IMR-90 (cell line): ENCODE results near the gene H19. TPM values are rescaled to one million over a fixed set of nuclear protein-coding genes. Genes with fewer than 3 reads are reported as not detected.

Experiments
- ATAC-seq: fragments of 200-7000 bp; cut with Tn5 transposase; 2 replicates; pipeline ENCODE4 v1.9.1; 2020; ENCODE audit warnings: low read depth, mild to moderate bottlenecking, moderate library complexity
- BruUV-seq: library from RNA; stranded (reverse); fragments of 400-500 nt; replicated peaks from 2 replicates; lab custom pipeline; 2021; lab: Mats Ljungman, UMichigan
- CTCF ChIA-PET: fragments of 300-600 bp; formaldehyde crosslinking; extraction: SDS; loops from one replicate; lab custom pipeline; 2021; ENCODE audit warnings: antibody characterized with exemption; lab: Yijun Ruan, JAX
- POLR2A ChIA-PET: fragments of 300-600 bp; sonication (Branson Sonifier 250); formaldehyde crosslinking; loops from one replicate; lab custom pipeline; 2022; ENCODE audit warnings: antibody characterized with exemption; ENCODE audit not compliant: unreplicated experiment; lab: Charles Lee
- DNase-seq: peaks from one replicate; pipeline ENCODE4 v3.0.0; 2013
- H2AFZ ChIP-seq: replicated peaks from 2 replicates; pipeline ENCODE3; 2013; ENCODE audit warnings: low read length, mild to moderate bottlenecking; ENCODE audit not compliant: poor library complexity
- H2AK5ac ChIP-seq: 2 replicates; pipeline ENCODE4 v1.6.1; 2013; ENCODE audit warnings: low read depth, low read length, inconsistent platforms
- H2AK9ac ChIP-seq: replicated peaks from 2 replicates; pipeline ENCODE3; 2013; ENCODE audit warnings: mild to moderate bottlenecking, low read depth, low read length, moderate library complexity; ENCODE audit not compliant: poor library complexity
- H2BK120ac ChIP-seq: 2 replicates; pipeline ENCODE4 v1.6.1; 2013; ENCODE audit warnings: low read depth, low read length, inconsistent platforms
- H2BK15ac ChIP-seq: 3 replicates; pipeline ENCODE4 v1.6.1; 2013; ENCODE audit warnings: low read depth, low read length, inconsistent platforms
- H2BK20ac ChIP-seq: 2 replicates; pipeline ENCODE4 v1.6.1; 2013; ENCODE audit warnings: low read depth, mild to moderate bottlenecking, inconsistent platforms, low read length, moderate library complexity
- H2BK5ac ChIP-seq: 2 replicates; pipeline ENCODE4 v1.6.1; 2013; ENCODE audit warnings: mild to moderate bottlenecking, low read depth, low read length, inconsistent platforms; ENCODE audit not compliant: poor library complexity, severe bottlenecking
- H3K14ac ChIP-seq: replicated peaks from 2 replicates; pipeline ENCODE4 v1.6.1; 2013; ENCODE audit warnings: low read depth, low read length, inconsistent platforms
- H3K18ac ChIP-seq: 2 replicates; pipeline ENCODE4 v1.6.1; 2013; ENCODE audit warnings: low read depth, low read length, control low read depth
- H3K23ac ChIP-seq: 2 replicates; pipeline ENCODE4 v1.6.1; 2013; ENCODE audit warnings: low read depth, low read length, inconsistent platforms
- H3K27ac ChIP-seq: 2 replicates; pipeline ENCODE4 v1.5.1; 2013; ENCODE audit warnings: mild to moderate bottlenecking, control low read depth, low read length; ENCODE audit not compliant: insufficient read depth
- H3K27me3 ChIP-seq: 2 replicates; pipeline ENCODE4 v1.6.1; 2013; ENCODE audit warnings: low read length; ENCODE audit not compliant: control insufficient read depth, insufficient read depth
- H3K36me3 ChIP-seq: 2 replicates; pipeline ENCODE4 v1.6.1; 2013; ENCODE audit warnings: low read length, mixed read lengths; ENCODE audit not compliant: control insufficient read depth, insufficient read depth
- H3K4ac ChIP-seq: 2 replicates; pipeline ENCODE4 v1.6.1; 2013; ENCODE audit warnings: low read depth, low read length, inconsistent platforms
- H3K4me1 ChIP-seq: 2 replicates; pipeline ENCODE4 v1.6.1; 2013; ENCODE audit warnings: low read length, mixed read lengths; ENCODE audit not compliant: control insufficient read depth, insufficient read depth
- H3K4me2 ChIP-seq: 2 replicates; pipeline ENCODE4 v1.6.1; 2013; ENCODE audit warnings: low read depth, mild to moderate bottlenecking, control low read depth, low read length, moderate library complexity
- H3K4me3 ChIP-seq: 2 replicates; pipeline ENCODE4 v1.5.1; 2013; ENCODE audit warnings: low read depth, mild to moderate bottlenecking, control low read depth, low read length, moderate library complexity; ENCODE audit not compliant: insufficient read depth
- H3K56ac ChIP-seq: 2 replicates; pipeline ENCODE4 v1.6.1; 2013; ENCODE audit warnings: low read length, inconsistent platforms; ENCODE audit not compliant: insufficient read depth; ENCODE audit errors: extremely low read depth
- H3K79me1 ChIP-seq, 2 experiments: 2 replicates each; pipeline ENCODE4 v1.6.1; 2013; ENCODE audit warnings: low read length in 2 of 2, inconsistent platforms in 1 of 2, low read depth in 1 of 2
- H3K9ac ChIP-seq: 2 replicates; pipeline ENCODE4 v1.6.1; 2013; ENCODE audit warnings: low read depth, low read length, control low read depth
- H3K9me1 ChIP-seq: 2 replicates; pipeline ENCODE4 v1.6.1; 2013; ENCODE audit warnings: low read length, inconsistent platforms; ENCODE audit not compliant: insufficient read depth
- H3K9me3 ChIP-seq: 2 replicates; pipeline ENCODE4 v1.6.1; 2013; ENCODE audit warnings: low read length; ENCODE audit not compliant: control insufficient read depth, insufficient read depth
- H4K20me1 ChIP-seq: 2 replicates; pipeline ENCODE4 v1.6.1; 2013; ENCODE audit warnings: low read length, inconsistent platforms; ENCODE audit not compliant: insufficient read depth
- H4K5ac ChIP-seq: 2 replicates; pipeline ENCODE4 v1.6.1; 2013; ENCODE audit warnings: mild to moderate bottlenecking, low read depth, low read length, control low read depth
- H4K8ac ChIP-seq, 2 experiments: 2 replicates each; pipeline ENCODE4 v1.6.1; 2013; ENCODE audit warnings: low read depth in 2 of 2, low read length in 2 of 2, control low read depth in 1 of 2, inconsistent platforms in 1 of 2
- H4K91ac ChIP-seq: 2 replicates; pipeline ENCODE4 v1.6.1; 2013; ENCODE audit warnings: low read depth, low read length, inconsistent platforms; ENCODE audit not compliant: insufficient read depth
- BHLHE40 ChIP-seq: fragments of 150-350 bp; IDR thresholded peaks from 2 replicates; pipeline ENCODE4 v1.6.1; 2016; ENCODE audit warnings: mild to moderate bottlenecking, low read depth, low read length
- CEBPB ChIP-seq: IDR thresholded peaks from 2 replicates; pipeline ENCODE4 v1.6.1; 2012; ENCODE audit warnings: low read depth, low read length, improper control_type of control experiment
- CHD1 ChIP-seq: IDR thresholded peaks from 2 replicates; pipeline ENCODE4 v1.6.1; 2012; ENCODE audit warnings: low read depth, low read length, improper control_type of control experiment
- FOS ChIP-seq: fragments of 150-350 bp; IDR thresholded peaks from 2 replicates; pipeline ENCODE4 v1.6.1; 2016; ENCODE audit warnings: low read depth, low read length
- MAFK ChIP-seq: IDR thresholded peaks from 2 replicates; pipeline ENCODE4 v1.6.1; 2012; ENCODE audit warnings: low read depth, low read length, improper control_type of control experiment
- MAZ ChIP-seq: IDR thresholded peaks from 2 replicates; pipeline ENCODE4 v1.6.1; 2012; ENCODE audit warnings: low read depth, mild to moderate bottlenecking, low read length, improper control_type of control experiment, moderate library complexity, borderline replicate concordance
- MXI1 ChIP-seq: IDR thresholded peaks from 2 replicates; pipeline ENCODE4 v1.6.1; 2012; ENCODE audit warnings: low read depth, mild to moderate bottlenecking, low read length, moderate library complexity, borderline replicate concordance
- NFE2L2 ChIP-seq: fragments of 150-350 bp; IDR thresholded peaks from 2 replicates; pipeline ENCODE4 v1.6.1; 2016; ENCODE audit warnings: low read depth, mild to moderate bottlenecking, low read length
- POLR2A ChIP-seq: IDR thresholded peaks from 2 replicates; pipeline ENCODE4 v1.6.1; 2012; ENCODE audit warnings: mild to moderate bottlenecking, low read depth, low read length
- RAD21 ChIP-seq: IDR thresholded peaks from 2 replicates; pipeline ENCODE4 v1.6.1; 2012; ENCODE audit warnings: low read length, improper control_type of control experiment
- RCOR1 ChIP-seq: IDR thresholded peaks from 2 replicates; pipeline ENCODE4 v1.6.1; 2012; ENCODE audit warnings: mild to moderate bottlenecking, low read length, improper control_type of control experiment; ENCODE audit not compliant: insufficient replicate concordance
- RFX5 ChIP-seq: IDR thresholded peaks from 2 replicates; pipeline ENCODE4 v1.8.0; 2012; ENCODE audit warnings: low read depth, mild to moderate bottlenecking, low read length, moderate library complexity
- SMC3 ChIP-seq: fragments of 150-350 bp; IDR thresholded peaks from 2 replicates; pipeline ENCODE4 v1.6.1; 2016; ENCODE audit warnings: low read depth, mild to moderate bottlenecking, antibody characterized with exemption, low read length, moderate library complexity
- WGBS, 2 experiments: methylation state at CpG; one replicate each; pipeline versions ENCODE4 v1.1.5 to v1.1.7; 2013; ENCODE audit warnings: missing lambda C conversion rate in 2 of 2; ENCODE audit not compliant: insufficient read length in 1 of 2; ENCODE audit errors: extremely low coverage in 2 of 2; 5-methylcytosine and 5-hydroxymethylcytosine counted together
- dilution Hi-C: fragments of 300-500 bp; cut with HindIII; formaldehyde crosslinking; loops from one replicate; pipeline ENCODE4 v1.14.3; 2018; ENCODE audit warnings: low sequenced_read_pairs; ENCODE audit not compliant: unreplicated experiment
- in situ Hi-C: fragments of 300-500 bp; cut with MboI; formaldehyde crosslinking; loops from 3 replicates; pipeline ENCODE4 v1.14.3; 2019; ENCODE audit warnings: low sequenced_read_pairs, inconsistent platforms, mixed read lengths
- intact Hi-C: fragments of 100-400 bp; cut with micrococcal nuclease; formaldehyde crosslinking; loops from 2 replicates; pipeline ENCODE4 v1.10.0; 2022
- polyA plus RNA-seq, 3 experiments: library from polyadenylated mRNA; depleted of rRNA; stranded (reverse); fragments of >200 nt; gene quantifications; 2 replicates each; pipeline ENCODE4 v1.2.3, GENCODE V29; 2012; ENCODE audit warnings: low replicate concordance in 1 of 3
- total RNA-seq: library from RNA; depleted of rRNA; stranded (reverse); fragments of >200 nt; gene quantifications from 2 replicates; pipeline ENCODE4 v1.2.3, GENCODE V29; 2012
- TF ChIP-seq, protein P1 (sequence below): fragments of 150-350 bp; IDR thresholded peaks from 2 replicates; pipeline ENCODE4 v1.6.1; 2017; ENCODE audit warnings: mild to moderate bottlenecking, antibody characterized with exemption, low read length, low read depth
- TF ChIP-seq, protein P2 (sequence below): conservative IDR thresholded peaks from 2 replicates; pipeline ENCODE4 v1.5.1; 2012; ENCODE audit warnings: mild to moderate bottlenecking, low read depth, low read length, improper control_type of control experiment
- TF ChIP-seq, protein P3 (sequence below): fragments of 150-350 bp; IDR thresholded peaks from 2 replicates; pipeline ENCODE4 v1.6.1; 2016; ENCODE audit warnings: low read depth, mild to moderate bottlenecking, low read length, moderate library complexity, borderline replicate concordance

H19 gene
- total and polyA plus RNA-seq, 2 of the 4 experiments (the other 2 are of a cell fraction) = 0.41 TPM; not detected in 1

DNA sequence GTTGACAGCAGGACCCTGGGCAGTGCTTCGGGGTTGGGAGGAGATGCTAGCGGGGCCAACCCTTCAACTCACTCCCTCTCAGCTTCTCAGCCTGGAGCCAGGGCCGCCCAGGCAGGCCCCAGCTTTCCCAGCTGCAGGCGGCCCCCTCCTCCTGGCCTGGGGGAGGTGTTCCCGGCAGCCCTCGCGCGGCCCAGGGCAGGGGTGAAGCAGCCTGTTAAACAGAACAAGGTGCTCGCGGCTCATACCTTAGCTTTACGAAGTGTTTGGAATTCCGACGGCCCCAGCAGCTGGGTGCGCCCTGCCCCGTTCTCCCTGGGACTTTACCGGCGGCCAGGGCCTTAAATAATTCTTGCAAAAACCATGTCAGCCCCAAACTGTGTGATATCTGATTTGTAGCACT, 33.3 kb downstream of the H19 start:
- Histone ChIP-seq H3K4me1 (no peaks in the 10 kb centered on the region), H2AFZ (no peak overlapping the region), H4K91ac (no peak overlapping the region), H2BK5ac (no peak overlapping the region), H3K9ac (no peak overlapping the region), H3K36me3 (no peaks in the 10 kb centered on the region), H4K5ac (no peak overlapping the region), H4K20me1 (no peaks in the 10 kb centered on the region), H4K8ac (no peak overlapping the region), H3K18ac (no peak overlapping the region), H2BK15ac (no peak overlapping the region), H3K27ac (no peak overlapping the region), H3K56ac (no peak overlapping the region), H2AK9ac (no peak overlapping the region), H2BK120ac (no peak overlapping the region), H3K79me1 (no peaks in the 10 kb centered on the region), H3K23ac (no peak overlapping the region), H3K9me3 (no peaks in the 10 kb centered on the region), H3K4me2 (no peak overlapping the region), H3K27me3 (no peaks in the 10 kb centered on the region), H3K14ac (no peak overlapping the region), H3K4ac (no peak overlapping the region), H2BK20ac (no peak overlapping the region), H3K4me3 (no peak overlapping the region), H3K9me1 (no peaks in the 10 kb centered on the region), H2AK5ac (no peak overlapping the region)
- in situ Hi-C loops = no loop called here
- no peak for TF ChIP-seq MAZ
- TF ChIP-seq, protein P1, sequence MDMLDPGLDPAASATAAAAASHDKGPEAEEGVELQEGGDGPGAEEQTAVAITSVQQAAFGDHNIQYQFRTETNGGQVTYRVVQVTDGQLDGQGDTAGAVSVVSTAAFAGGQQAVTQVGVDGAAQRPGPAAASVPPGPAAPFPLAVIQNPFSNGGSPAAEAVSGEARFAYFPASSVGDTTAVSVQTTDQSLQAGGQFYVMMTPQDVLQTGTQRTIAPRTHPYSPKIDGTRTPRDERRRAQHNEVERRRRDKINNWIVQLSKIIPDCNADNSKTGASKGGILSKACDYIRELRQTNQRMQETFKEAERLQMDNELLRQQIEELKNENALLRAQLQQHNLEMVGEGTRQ = no peak
- TF ChIP-seq BHLHE40 = no peak
- no peak for TF ChIP-seq SMC3
- TF ChIP-seq, protein P2, sequence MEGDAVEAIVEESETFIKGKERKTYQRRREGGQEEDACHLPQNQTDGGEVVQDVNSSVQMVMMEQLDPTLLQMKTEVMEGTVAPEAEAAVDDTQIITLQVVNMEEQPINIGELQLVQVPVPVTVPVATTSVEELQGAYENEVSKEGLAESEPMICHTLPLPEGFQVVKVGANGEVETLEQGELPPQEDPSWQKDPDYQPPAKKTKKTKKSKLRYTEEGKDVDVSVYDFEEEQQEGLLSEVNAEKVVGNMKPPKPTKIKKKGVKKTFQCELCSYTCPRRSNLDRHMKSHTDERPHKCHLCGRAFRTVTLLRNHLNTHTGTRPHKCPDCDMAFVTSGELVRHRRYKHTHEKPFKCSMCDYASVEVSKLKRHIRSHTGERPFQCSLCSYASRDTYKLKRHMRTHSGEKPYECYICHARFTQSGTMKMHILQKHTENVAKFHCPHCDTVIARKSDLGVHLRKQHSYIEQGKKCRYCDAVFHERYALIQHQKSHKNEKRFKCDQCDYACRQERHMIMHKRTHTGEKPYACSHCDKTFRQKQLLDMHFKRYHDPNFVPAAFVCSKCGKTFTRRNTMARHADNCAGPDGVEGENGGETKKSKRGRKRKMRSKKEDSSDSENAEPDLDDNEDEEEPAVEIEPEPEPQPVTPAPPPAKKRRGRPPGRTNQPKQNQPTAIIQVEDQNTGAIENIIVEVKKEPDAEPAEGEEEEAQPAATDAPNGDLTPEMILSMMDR = no peak
- TF ChIP-seq CEBPB = no peak
- TF ChIP-seq FOS = no peak
- TF ChIP-seq CHD1 = no peak
- TF ChIP-seq, protein P3, sequence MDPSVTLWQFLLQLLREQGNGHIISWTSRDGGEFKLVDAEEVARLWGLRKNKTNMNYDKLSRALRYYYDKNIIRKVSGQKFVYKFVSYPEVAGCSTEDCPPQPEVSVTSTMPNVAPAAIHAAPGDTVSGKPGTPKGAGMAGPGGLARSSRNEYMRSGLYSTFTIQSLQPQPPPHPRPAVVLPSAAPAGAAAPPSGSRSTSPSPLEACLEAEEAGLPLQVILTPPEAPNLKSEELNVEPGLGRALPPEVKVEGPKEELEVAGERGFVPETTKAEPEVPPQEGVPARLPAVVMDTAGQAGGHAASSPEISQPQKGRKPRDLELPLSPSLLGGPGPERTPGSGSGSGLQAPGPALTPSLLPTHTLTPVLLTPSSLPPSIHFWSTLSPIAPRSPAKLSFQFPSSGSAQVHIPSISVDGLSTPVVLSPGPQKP = no peak
- no peak for TF ChIP-seq POLR2A
- no peak for TF ChIP-seq MAFK
- no peak for TF ChIP-seq MXI1
- TF ChIP-seq NFE2L2 = no peak
- no peak for TF ChIP-seq RAD21
- TF ChIP-seq RCOR1 = no peak
- TF ChIP-seq RFX5 = no peak
- intact Hi-C loops = no loop called here
- BruUV-seq = no TSS peak
- dilution Hi-C loops = no loop called here
- ChIA-PET CTCF (no interaction called here), POLR2A (no interaction called here)
- no peak for ATAC-seq
- no CpG with 5 or more reads among the region's 17 CpGs for WGBS, 2 experiments
- DNase-seq = no peak
